ENCODE results near the gene TAF4B. TPM values are rescaled to one million over a fixed set of nuclear protein-coding genes. Genes with fewer than 3 reads are reported as not detected.

Gene TAF4B
- total RNA-seq, 1 donor from 2014 or later, result 3.0 TPM

- intact Hi-C loops (cut with DNase I), result no loop called here
- no peaks in the 10 kb centered on the region for H3K9me3 ChIP-seq
- H3K4me3 ChIP-seq, result no peak overlapping the region
- no peak overlapping the region for H3K27ac ChIP-seq
- H3K27me3 ChIP-seq, result no peaks in the 10 kb centered on the region
- no peak for TF ChIP-seq CTCF (IDR thresholded peaks at IDR 0.05)
- no peak for DNase-seq (ENCODE audit: low spot score in 2 of 2)
- no peaks in the 10 kb centered on the region for H3K4me1 ChIP-seq
- H3K36me3 ChIP-seq, result no peaks in the 10 kb centered on the region
Measured at GRCh38 chr18:26440644-26441043, 214.4 kb downstream of the TAF4B start.

Other genes with a start within 250 kb of the TAF4B start
- 31.0 TPM for gene SS18, start 135.8 kb upstream of the TAF4B start, total RNA-seq
- gene PSMA8, start 92.6 kb upstream of the TAF4B start, total RNA-seq, result not detected